Midbrain (tissue), 1 donor: ENCODE data around the gene XRCC5.

Experiments
- DNase-seq: peaks from one replicate; lab custom pipeline; 2025; lab: John Stamatoyannopoulos, UW

XRCC5 gene

GRCh38 chr2:216159144-216159543 lies 50.0 kb downstream of the XRCC5 start:
- DNase-seq = no peak

- DNase-seq = no peak
Measured at GRCh38 chr2:216159646-216160045, 50.5 kb downstream of the XRCC5 start.

- DNase-seq = no peak
Measured at GRCh38 chr2:216160786-216161185, 51.6 kb downstream of the XRCC5 start.

GRCh38 chr2:216161967-216162366 lies 52.8 kb downstream of the XRCC5 start:
- DNase-seq = no peak

- peak; percentile 37 for DNase-seq
Measured at GRCh38 chr2:216163518-216163917, 54.4 kb downstream of the XRCC5 start.

GRCh38 chr2:216164087-216164486 lies 54.9 kb downstream of the XRCC5 start:
- DNase-seq = no peak

- DNase-seq = no peak
Measured at GRCh38 chr2:216164576-216164975, 55.4 kb downstream of the XRCC5 start.

GRCh38 chr2:216165711-216166110 lies 56.6 kb downstream of the XRCC5 start:
- no peak for DNase-seq

- no peak for DNase-seq
Measured at GRCh38 chr2:216169087-216169486, 59.9 kb downstream of the XRCC5 start.

- DNase-seq = no peak
Measured at GRCh38 chr2:216170076-216170763, 61.1 kb downstream of the XRCC5 start.

- no peak for DNase-seq
Measured at GRCh38 chr2:216171011-216171410, 61.9 kb downstream of the XRCC5 start.

- DNase-seq = no peak
Measured at GRCh38 chr2:216172493-216172892, 63.3 kb downstream of the XRCC5 start.

- no peak for DNase-seq
Measured at GRCh38 chr2:216179015-216179414, 69.9 kb downstream of the XRCC5 start.

GRCh38 chr2:216181351-216181750 lies 72.2 kb downstream of the XRCC5 start:
- no peak for DNase-seq

- no peak for DNase-seq
Measured at GRCh38 chr2:216181953-216182461, 72.9 kb downstream of the XRCC5 start.

GRCh38 chr2:216183462-216183861 lies 74.3 kb downstream of the XRCC5 start:
- no peak for DNase-seq

GRCh38 chr2:216188559-216188850 lies 79.4 kb downstream of the XRCC5 start:
- no peak for DNase-seq

- DNase-seq = no peak
Measured at GRCh38 chr2:216188956-216189355, 79.8 kb downstream of the XRCC5 start.

GRCh38 chr2:216189410-216189809 lies 80.3 kb downstream of the XRCC5 start:
- DNase-seq = no peak

- DNase-seq = no peak
Measured at GRCh38 chr2:216192181-216192580, 83.0 kb downstream of the XRCC5 start.

- DNase-seq = no peak
Measured at GRCh38 chr2:216192931-216193330, 83.8 kb downstream of the XRCC5 start.

- DNase-seq = no peak
Measured at GRCh38 chr2:216194013-216194412, 84.9 kb downstream of the XRCC5 start.

- no peak for DNase-seq
Measured at GRCh38 chr2:216194561-216194960, 85.4 kb downstream of the XRCC5 start.

- no peak for DNase-seq
Measured at GRCh38 chr2:216195565-216196029, 86.4 kb downstream of the XRCC5 start.
